ENCODE measurements around the gene NUCB1. TPM values are rescaled to one million over a fixed set of nuclear protein-coding genes. Genes with fewer than 3 reads are reported as not detected.
"Not testable (repeated sequence)": the region's sequence is repeated elsewhere in the genome, so short reads cannot be mapped to it uniquely, and the experiment has no call there.

Gene NUCB1
- polyA plus RNA-seq (ENCODE audit: insufficient read length), result 152 TPM

DNA sequence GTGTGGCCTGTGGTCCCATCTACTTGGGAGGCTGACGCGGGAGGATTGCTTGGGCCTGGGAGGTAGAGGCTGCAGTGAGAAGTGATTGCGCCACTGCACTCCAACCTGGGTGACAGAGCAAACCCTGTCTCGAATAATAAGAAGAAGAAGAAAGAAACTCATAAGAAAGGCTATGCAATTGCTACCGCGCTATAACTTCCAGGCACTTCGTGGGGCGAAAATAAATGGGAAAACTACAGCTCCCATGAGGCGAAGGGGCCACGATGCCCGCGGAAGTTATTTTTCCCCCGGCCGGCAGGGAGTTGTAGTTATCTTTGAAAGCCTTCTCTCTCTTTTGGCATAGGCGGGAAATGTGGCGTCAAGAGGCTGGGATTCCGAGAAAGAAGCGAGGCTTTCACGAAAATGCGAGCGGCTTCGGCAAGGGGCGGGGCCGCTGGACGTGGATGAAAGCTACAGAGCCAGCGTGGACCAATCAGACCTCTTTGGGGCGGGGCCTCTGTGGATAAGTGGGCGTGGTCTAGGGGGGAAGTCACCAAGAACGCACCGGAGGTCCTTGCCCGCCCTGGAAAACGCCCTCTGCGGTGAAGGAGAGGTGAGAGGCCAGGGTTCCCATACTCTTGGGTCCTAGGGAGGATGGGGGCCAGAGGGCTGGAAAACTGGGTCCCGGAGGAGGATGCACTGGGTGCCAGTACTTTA lies at the start of gene NUCB1:
NUCB1 (plus strand) TSS at position 532 of the 696 bp plus-strand sequence. CDS start 485 bp downstream, outside the sequence.
- peak; percentile 97 for DNase-seq (ENCODE audit: low read depth)

DNA sequence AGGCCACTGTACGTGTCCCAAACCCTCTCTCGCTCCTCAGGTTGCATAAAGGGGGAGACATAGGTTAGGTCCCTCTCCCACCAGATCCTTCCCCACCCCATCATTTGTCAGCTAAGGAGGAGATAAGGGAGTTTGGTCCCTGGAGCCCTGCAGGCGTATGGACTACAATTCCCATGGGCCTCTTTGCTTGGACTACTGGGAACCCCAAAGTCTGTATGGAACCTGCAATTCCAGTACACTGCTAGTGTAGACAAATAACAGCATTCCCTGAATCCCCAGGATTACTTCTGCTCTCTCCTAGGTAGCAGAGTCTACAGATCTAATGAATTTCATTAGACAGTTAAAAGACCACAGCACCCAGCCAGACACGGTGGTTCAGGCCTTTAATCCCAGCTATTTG lies 47.8 kb upstream of the NUCB1 start:
- DNase-seq (ENCODE audit: low read depth), result no peak

DNA sequence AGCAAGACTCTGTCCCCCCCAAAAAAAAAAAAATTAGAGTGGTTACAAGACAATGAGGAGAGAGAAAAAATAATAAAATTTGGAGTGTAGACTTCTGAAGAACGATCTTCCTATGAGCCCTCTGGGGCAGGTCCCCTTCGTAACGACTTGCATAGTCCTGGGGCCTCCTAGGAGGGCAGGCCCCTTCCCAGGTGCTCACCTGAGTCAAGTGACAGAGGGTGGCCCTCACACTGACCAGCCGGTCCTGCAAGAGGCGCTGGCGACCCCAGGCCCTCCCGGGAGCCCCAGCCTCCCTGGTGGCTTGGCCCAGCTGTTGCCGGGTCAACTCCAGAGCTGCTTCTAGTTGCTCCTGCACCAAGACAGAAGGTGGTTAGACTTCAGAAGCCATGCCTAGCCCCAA lies 46.6 kb upstream of the NUCB1 start:
- no peak for DNase-seq (ENCODE audit: low read depth)

DNA sequence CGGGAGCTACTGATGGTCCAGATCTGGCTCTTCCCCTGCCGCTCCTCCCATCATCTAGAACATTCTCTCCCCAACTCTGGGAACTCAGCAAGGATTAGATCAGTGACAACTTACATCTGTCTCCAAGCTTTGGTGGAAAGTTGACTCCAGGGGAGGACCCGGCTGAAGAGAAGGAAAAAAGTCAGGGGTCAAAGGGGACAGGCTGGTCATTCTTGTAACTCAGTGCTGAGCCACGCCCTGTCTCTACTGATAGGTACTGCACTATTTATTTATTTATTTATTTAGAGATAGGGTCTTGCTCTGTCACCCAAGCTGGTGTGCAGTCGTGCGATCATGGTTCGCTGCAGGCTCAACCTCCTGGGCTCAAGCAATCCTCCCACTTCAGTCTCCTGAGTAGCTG lies 46.0 kb upstream of the NUCB1 start:
- DNase-seq (ENCODE audit: low read depth), result no peak

DNA sequence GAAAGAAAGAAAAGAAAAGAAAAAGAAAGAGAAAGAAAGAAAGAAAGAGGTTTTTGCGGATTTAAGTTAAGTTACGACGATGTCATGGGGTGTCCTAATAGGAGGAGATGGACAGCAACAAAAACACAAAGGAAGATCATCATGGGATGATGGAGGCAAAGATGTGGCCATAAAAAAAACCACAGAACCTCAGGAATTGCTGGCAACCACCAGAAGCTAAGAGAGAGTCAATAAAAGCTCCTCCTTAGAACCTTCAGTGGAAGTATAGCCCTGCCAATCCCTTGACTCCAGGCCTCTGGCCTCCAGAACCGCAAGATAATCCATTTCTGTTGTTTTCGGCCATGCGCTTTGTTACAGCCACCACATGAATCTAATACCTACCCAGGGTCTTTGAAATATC lies 43.2 kb upstream of the NUCB1 start:
- DNase-seq (ENCODE audit: low read depth), result no peak

DNA sequence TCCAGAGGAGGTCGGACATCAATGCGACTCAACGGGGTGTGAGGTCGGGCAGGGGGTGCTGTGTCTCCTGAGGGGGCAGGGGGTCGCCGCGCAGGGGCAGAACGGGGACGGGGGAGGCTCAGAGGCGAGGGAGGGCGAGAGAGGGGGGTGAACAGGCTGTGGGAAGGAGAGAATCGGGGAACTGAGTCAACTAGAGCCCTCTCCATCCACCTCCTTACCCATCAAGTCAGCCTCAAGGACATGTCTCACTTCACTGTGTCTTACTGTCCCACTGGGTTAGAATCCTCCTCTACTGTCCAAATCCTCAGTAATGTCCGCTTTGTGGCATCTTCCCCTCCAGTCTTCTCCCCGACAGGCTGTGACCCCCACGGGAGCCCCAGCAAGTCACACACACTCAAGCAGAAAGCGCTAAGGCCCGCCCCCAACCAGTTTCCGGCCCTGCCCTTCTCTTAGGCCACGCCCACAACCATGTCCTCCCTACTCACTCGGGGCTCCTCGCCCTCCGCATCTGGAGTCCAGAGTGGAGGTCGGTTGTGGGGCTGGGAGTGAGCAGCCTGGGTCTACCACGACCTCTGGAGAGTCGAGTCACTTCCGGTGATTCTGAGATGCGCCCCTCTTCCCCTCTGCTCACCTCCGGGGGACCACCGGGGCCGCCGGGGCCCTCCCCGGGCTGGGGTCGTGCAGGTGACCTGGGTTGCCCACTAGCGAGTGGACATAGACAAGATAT lies 41.0 kb upstream of the NUCB1 start:
- DNase-seq (ENCODE audit: low read depth), result no peak

DNA sequence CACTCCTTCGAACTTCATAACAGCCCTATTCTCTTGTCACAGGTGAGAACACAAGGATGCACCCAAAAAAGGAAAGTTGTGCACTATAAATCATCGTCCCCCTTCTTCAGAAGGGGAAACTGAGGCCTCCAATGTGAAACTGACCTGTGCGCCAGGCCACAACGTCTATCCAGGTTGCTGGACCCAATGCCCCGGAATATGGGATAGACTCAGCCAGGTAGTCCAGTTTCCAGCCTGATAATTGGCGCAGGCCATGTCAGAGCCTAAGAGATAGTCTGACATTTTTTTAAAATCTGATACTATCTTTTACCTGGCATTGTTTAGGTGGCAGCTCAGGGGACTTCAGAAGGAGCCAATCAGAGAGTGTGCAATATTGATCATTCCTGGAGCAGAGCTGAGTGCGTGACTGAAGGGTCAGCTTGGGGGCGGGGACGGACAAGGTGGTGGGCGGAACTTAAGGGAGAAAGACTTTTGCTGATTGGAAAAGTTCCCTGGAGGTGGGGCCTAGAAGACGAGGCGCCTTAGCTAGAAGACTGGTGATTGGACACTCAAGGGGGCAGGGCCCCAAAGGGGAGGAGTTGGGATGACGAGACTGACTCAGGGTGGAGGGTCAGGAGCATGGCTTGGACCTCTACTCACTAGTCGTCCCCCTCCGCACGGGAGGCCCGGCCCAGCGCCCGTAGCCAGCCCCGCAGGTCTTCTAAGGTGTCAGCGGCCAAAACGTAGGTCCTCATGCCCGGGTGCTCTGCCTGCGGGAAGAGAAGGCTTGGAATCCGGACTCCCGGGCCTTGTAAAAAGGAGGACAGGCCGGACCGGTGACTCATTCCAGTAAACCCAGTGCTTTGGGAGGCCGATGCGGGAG lies 40.2 kb upstream of the NUCB1 start:
- no peak for DNase-seq (ENCODE audit: low read depth)

DNA sequence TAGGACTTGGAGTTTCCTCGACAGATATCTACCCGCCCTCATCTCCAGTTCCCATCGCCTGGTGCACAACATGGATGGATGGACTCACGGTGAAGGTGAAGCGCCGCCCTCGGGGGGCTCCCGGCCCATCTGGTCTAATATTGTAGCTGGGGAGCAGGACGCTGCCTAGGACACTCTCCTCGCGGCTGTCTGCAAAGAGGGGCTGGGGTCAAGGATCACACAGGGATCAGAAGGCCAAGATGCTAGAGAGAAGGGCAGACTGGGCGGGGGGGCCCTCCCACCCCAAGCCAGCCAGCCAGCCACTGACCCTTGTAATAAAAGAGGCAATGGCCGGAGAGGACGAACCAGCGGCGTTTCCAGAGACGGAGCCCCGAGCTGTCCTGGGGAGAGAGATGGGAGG lies 38.8 kb upstream of the NUCB1 start:
- no peak for DNase-seq (ENCODE audit: low read depth)

DNA sequence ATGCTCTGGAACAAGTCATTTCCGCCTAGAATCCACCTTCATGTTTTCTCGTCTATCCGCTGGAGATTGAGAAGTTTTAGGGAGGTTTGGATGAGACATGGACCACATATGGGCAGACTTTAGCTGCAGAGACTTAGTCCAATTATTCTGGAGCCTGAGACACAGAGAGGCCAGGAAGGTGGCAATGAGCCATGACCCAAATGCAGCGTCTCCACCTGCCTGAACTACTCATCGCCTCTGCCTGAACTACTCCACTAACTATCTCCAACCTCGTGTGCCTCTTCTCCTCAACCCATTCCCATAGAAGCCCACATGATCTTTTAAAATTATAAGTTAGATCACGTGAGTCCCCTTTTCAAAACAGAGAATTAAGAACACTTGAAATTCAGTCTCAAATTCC lies 37.3 kb upstream of the NUCB1 start:
- DNase-seq (ENCODE audit: low read depth), result no peak

DNA sequence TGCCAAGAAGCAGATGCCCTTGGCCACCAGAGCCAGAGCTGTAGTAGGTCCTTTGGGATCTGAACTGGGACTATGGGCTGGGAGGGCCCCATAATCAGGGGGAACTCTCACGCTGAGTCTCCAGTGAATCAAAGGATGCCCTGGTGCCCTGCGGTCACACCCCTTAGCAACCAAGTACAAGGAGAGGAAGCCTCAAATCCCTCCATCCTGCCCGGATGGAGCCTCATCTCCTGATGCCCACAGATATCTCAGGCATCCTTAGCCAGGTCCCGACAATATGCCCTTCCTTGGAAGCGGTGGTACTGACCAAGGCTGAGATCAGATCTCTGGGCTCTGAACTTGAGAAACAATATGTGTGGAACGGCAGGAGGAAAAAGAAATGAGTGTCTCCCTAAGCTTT lies 33.4 kb upstream of the NUCB1 start:
- no peak for DNase-seq (ENCODE audit: low read depth)

DNA sequence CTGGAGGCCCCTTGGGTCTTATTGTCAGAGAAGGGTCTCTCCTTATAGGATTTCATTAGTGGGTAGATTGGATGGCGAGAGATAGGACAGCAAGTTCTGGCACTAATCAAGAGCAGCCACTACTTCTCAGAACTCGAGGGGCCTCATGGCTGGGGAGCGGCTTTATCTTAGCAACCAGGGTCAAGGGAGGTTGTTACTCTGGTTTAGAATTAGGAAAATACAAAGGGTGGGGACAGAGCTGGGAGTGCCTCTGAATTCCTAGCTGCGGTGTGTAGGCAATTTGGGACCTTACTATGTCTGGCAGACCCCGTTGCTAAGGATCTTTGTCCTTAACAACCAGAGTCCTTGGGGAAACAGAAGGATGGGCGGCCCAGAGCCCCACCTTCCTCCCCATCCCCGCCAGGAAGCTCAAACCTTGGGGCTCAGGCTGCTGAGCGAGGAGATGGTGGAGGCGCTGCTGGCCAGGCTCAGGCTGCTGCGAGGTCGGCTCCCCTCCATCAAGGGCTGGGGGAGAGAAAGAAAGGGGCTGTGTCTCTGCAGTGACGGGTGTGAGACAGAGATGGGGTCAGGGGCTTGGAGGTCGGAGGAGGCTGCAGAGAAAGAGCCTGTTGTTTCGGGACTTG lies 32.9 kb upstream of the NUCB1 start:
- no peak for DNase-seq (ENCODE audit: low read depth)

DNA sequence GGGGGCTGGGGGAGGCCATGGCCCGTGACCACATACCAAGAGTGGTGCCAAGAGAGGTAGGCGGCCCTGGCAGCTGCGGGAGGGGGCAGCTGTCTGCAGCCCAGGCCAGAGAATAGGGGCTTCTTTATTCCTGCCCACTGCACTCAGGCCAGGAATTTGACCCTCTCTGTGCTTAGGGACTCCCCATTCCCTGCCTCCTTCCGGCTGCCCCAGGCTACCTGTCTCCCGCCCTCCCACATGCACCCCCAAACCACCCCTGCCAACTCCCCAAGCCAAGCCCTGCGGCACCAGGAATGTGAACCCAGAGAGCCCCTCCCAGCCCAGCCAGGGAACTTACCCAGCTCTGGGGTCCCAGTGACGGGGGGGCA lies 32.4 kb upstream of the NUCB1 start:
- DNase-seq (ENCODE audit: low read depth), result no peak

DNA sequence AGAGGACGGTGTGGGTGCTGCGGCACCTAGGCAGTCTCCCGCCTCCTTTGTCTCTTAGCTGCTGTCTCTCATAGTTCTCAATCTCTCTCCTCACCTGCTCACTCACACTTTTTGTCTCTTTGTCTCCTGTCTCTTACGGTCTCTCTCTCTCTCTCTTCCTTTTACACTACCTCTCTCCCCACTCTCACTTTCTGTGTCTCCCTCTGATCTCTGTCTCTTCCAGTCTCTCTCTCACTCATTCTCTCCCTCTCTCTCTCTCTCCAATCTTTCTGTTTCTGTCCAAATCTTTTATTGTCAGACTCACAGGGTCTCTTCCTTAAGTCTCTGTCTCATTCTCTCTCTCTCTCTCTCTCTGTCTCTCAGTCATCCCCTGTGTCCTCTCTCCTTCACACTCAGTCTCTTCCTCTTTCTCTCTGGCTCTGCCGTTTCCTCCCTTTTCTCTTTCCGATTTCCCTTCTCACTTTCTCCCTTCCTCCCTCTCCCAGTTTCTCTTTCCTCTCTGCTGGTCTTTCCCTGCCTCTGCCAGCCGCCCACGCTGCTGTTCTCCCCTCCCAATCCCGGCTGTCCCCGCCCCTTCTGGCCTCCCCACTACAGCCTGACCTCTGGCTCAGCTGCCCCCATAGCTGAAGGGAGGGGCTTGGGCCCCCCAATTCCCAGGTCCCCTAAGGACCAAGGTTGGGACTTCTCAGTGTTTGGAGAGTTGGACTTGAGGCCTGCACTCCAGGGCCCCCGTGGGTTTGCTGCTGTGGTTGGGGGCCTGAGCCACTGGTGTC lies 31.8 kb upstream of the NUCB1 start, which contains the start of gene PLEKHA4:
PLEKHA4 (minus strand) TSS at position 504 of the 773 bp plus-strand sequence. CDS start 997 bp downstream, outside the sequence.
- no peak for DNase-seq (ENCODE audit: low read depth)

DNA sequence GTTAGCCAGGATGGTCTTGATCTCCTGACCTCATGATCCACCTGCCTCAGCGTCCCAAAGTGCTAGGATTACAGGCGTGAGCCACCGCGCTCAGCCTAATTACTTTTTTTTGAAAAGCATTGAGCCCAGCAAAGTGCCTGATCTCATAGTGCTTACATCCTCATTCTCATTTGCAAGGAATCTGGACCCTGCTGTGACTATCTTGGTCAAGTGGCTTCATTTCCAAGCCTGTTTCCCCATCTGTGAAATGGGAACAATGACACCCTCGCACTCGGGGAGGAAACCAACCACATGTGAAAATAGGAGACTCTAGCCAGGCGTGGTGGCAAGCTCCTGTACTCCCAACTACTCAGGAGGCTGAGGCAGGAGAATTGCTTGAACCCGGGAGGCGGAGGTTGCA lies 30.1 kb upstream of the NUCB1 start:
- no peak for DNase-seq (ENCODE audit: low read depth)

DNA sequence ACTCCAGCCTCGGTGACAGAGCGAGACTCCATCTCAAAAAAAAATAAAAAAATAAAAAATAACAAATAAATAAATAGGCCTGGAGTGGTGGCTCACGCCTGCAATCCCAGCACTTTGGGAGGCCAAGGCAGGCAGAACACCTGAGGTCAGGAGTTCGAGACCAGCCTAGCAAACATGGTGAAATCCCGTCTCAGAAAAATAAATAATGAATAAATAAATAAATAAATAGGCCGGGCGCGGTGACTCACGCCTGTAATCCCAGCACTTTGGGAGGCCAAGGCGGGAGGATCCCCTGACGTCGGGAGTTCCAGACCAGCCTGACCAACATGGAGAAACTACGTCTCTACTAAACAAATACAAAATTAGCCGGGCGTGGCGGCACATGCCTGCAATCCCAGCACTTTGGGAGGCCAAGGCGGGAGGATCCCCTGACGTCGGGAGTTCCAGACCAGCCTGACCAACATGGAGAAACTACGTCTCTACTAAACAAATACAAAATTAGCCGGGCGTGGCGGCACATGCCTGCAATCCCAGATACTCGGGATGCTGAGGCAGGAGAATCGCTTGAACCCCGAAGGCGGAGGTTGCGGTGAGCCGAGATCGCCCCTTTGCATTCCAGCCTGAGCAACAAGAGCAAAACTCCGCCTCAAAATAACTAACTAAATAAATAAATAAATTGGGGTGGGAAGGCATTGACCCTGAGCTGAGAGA lies 28.5 kb upstream of the NUCB1 start:
- not testable (repeated sequence) for DNase-seq (ENCODE audit: low read depth)

DNA sequence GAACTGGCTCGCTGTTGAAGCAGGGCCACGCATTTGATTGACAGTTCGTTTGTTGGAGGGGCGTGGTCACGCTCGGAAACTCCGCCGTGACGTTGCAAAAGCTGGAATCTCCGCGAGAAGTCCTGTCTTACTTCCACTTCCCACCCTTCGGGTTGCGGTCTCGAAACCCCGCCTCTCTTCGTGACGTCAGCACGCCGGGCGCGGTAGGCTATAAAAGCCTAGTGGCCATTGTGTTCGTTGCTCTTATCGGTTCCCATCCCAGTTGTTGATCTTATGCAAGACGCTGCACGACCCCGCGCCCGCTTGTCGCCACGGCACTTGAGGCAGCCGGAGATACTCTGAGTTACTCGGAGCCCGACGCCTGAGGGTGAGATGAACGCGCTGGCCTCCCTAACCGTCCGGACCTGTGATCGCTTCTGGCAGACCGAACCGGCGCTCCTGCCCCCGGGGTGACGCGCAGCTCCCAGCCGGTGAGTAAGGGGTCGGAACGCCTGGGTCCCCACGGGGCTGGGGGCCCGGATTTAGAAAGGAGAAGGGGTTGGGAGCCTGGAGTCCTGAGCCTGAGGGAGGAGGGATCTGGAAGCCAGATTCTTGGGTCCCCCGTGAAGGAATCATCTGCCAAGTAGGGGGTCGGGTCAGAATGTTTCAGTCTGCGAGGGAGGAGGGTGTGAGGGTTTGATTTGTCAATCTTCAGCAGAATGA lies 27.8 kb upstream of the NUCB1 start, which contains the start of gene PPP1R15A:
PPP1R15A (plus strand) TSS at position 240 of the 702 bp plus-strand sequence. CDS start 813 bp downstream, outside the sequence.
- peak; percentile 96 for DNase-seq (ENCODE audit: low read depth)

DNA sequence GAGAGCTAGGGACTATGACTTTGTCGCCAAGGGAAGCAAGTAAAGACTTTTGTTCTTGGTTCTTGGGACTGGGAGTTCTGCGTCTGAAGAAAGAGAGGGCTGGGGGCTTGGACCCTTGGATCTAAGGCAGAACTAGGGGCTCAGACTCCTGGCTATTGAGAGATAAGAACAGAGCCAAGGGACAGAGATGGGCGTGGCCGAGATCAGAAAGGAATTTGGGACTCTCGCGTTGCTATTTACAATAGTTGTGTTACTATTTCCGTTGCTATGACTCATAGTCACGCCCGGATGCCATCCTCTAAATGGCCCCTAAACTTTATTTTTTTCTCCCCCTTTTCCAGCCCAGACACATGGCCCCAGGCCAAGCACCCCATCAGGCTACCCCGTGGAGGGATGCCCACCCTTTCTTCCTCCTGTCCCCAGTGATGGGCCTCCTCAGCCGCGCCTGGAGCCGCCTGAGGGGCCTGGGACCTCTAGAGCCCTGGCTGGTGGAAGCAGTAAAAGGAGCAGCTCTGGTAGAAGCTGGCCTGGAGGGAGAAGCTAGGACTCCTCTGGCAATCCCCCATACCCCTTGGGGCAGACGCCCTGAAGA lies 27.1 kb upstream of the NUCB1 start:
- peak; percentile 80 for DNase-seq (ENCODE audit: low read depth)

DNA sequence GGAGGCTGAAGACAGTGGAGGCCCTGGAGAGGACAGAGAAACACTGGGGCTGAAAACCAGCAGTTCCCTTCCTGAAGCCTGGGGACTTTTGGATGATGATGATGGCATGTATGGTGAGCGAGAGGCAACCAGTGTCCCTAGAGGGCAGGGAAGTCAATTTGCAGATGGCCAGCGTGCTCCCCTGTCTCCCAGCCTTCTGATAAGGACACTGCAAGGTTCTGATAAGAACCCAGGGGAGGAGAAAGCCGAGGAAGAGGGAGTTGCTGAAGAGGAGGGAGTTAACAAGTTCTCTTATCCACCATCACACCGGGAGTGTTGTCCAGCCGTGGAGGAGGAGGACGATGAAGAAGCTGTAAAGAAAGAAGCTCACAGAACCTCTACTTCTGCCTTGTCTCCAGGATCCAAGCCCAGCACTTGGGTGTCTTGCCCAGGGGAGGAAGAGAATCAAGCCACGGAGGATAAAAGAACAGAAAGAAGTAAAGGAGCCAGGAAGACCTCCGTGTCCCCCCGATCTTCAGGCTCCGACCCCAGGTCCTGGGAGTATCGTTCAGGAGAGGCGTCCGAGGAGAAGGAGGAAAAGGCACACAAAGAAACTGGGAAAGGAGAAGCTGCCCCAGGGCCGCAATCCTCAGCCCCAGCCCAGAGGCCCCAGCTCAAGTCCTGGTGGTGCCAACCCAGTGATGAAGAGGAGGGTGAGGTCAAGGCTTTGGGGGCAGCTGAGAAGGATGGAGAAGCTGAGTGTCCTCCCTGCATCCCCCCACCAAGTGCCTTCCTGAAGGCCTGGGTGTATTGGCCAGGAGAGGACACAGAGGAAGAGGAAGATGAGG lies 26.4 kb upstream of the NUCB1 start:
- DNase-seq (ENCODE audit: low read depth), result no peak

Measured in forelimb muscle (tissue), 1 donor.